ENCODE measurements around the gene SRP68. TPM values are rescaled to one million over a fixed set of nuclear protein-coding genes. Genes with fewer than 3 reads are reported as not detected.

SRP68 gene
- total RNA-seq, 4 donors from 2014 or later, result 42.3 to 62.0 (median 49.6) TPM

DNA sequence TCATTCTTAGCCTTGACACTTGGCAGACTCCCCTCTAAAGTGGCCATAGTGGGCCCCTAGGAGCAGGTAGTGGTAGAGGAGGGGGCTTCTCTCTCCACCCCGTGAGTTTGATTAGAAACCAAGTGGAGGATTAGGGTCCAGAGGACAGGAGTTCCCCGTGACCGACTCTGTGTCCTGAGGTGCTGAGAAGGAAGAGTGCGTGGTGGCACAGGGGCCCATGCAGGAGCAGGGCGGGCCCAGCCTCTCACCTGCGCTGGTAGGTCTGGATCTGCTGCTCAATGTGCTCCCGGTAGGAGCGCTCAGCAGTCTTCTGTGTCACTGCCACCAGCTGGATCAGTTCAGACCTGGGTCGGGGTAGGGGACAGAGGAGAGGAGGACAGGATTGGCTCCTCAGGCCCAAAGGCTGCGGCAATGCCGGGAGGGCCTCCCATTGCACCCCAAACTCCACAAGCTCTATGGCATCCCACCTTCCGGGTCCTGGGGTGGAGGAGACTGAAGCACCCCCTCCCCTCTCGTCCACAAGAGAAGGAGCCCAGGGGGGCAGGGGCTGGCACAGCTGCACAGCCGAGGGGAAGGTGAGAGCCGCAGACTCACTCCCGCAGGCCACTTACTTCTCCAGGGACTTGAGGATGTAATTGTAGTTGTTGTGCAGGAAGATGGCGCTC lies 12.9 kb upstream of the SRP68 start:
- ATAC-seq (ENCODE audit: low FRiP score), result no peak
- TF ChIP-seq, protein P1, sequence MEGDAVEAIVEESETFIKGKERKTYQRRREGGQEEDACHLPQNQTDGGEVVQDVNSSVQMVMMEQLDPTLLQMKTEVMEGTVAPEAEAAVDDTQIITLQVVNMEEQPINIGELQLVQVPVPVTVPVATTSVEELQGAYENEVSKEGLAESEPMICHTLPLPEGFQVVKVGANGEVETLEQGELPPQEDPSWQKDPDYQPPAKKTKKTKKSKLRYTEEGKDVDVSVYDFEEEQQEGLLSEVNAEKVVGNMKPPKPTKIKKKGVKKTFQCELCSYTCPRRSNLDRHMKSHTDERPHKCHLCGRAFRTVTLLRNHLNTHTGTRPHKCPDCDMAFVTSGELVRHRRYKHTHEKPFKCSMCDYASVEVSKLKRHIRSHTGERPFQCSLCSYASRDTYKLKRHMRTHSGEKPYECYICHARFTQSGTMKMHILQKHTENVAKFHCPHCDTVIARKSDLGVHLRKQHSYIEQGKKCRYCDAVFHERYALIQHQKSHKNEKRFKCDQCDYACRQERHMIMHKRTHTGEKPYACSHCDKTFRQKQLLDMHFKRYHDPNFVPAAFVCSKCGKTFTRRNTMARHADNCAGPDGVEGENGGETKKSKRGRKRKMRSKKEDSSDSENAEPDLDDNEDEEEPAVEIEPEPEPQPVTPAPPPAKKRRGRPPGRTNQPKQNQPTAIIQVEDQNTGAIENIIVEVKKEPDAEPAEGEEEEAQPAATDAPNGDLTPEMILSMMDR (IDR thresholded peaks at IDR 0.05), result no peak
- no peak for DNase-seq (ENCODE audit: low spot score)

DNA sequence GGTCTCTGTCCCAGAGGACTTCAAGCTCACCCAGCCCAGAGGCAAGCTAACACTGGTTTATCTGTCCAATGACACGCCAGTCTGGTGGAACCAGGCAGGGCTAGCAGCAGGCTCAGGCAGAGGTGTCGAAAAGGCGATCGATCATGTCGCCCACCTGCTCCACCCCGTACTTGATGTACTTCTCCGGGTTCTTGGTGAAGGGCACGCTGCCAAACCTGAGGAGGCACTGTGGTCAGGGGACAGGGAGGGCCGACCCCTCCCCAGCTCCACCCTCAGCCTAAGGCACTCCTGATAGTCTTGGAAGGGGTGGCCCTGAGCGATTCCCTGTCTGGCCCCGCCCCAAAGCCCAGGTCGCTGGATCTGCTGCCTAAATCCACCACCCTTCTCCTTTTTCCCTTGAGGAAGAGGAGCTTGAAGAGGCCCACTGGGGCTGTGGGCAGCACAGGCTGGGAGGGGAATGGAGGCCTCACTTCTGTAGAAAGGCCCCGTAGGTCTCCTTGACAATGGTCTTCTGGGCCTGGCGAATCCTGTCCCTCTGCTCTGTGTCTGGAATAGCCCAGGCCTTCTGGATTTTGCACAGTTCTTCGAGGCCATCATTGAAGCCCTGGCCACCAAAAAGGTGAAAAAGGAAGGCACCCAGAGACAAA lies 11.3 kb upstream of the SRP68 start:
- ATAC-seq (ENCODE audit: low FRiP score) (no peak), DNase-seq (ENCODE audit: low spot score) (no peak)
- TF ChIP-seq, protein P1 (IDR thresholded peaks at IDR 0.05), result no peak

- DNase-seq (ENCODE audit: low spot score) (no peak), ATAC-seq (ENCODE audit: low FRiP score) (no peak)
- TF ChIP-seq, protein P1 (IDR thresholded peaks at IDR 0.05), result no peak
These were observed 10.3 kb upstream of the SRP68 start for GRCh38 chr17:76082326-76083251.

DNA sequence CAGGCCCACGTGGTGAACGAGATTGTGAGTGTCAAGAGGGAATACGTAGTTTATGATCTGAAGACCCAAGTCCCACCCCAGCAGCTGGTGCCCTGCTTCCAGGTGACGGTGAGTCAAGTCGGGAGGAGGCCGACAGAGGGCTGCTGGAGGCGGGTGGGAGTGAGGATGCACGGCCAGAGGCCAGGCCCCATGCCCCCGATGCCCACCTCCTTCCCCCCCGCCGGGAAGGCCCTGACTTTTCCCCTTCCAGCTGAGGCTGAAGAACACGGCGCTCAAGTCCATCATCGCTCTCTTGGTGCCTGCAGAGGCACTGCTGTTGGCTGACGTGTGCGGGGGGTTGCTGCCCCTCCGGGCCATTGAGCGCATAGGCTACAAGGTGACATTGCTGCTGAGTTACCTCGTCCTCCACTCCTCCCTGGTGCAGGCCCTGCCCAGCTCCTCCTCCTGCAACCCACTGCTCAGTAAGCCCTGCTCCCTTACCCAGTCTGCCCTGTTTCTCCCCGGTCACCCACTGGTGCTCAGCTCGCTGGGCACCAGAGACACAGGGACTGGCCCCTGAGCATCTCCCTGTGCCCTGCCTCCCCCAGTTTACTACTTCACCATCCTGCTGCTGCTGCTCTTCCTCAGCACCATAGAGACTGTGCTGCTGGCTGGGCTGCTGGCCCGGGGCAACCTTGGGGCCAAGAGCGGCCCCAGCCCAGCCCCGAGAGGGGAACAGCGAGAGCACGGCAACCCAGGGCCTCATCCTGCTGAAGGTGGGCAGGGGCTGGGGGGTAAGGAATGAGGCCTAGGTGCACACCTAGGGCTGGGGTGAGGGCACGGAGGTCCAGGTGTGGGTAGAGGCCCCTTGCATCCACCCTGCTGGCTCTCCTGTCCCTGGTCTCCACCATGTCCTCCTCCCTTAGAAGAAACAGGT lies 9.2 kb upstream of the SRP68 start:
- TF ChIP-seq, protein P1 (IDR thresholded peaks at IDR 0.05), result no peak
- DNase-seq (ENCODE audit: low spot score), result no peak
- ATAC-seq (ENCODE audit: low FRiP score), result no peak

DNA sequence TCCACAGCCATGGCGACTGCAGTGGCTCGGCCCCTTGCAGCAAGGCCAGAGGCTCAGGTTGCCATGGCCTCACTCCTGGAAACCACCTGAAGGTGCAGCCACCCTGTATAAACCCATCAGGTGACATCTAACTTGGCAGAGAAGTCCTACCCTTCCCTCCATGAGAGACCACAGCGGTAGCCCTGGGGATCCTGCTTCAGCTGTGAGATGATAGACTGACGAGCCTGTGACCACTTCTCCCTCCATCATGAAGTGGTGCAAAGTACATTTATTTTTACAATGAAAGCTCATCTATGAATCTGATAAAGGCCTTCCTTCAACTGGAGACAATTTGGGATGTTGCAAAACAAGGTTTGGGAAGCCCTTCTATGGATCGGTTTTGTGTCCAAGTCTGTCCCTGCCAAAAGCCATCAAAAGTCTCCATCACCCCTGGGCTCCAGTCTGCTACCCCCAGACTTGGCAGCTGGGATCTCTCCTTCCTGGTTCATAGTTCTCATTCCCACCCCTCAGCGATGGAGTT lies 8.5 kb upstream of the SRP68 start:
- DNase-seq (ENCODE audit: low spot score) (no peak), ATAC-seq (ENCODE audit: low FRiP score) (no peak)
- TF ChIP-seq, protein P1 (IDR thresholded peaks at IDR 0.05), result no peak

All from omental fat pad (tissue), 4 donors.